Lower leg skin (tissue), 3 donors: ENCODE measurements around the gene MYRF.

Source experiments
- POLR2A ChIP-seq, 2 donors: fragments of 450-650 bp; IDR thresholded peaks; one replicate each; pipeline ENCODE4 v1.6.1; 2016 to 2017; ENCODE audit warnings: antibody characterized with exemption in 2 of 2, mild to moderate bottlenecking in 1 of 2, moderate library complexity in 1 of 2
- TF ChIP-seq, protein P1 (sequence below), 3 donors: fragments of 450-650 bp; IDR thresholded peaks; one replicate each; pipeline ENCODE4 v1.5.1; 2016; ENCODE audit warnings: antibody characterized with exemption in 3 of 3, mild to moderate bottlenecking in 3 of 3, moderate library complexity in 2 of 3

DNA sequence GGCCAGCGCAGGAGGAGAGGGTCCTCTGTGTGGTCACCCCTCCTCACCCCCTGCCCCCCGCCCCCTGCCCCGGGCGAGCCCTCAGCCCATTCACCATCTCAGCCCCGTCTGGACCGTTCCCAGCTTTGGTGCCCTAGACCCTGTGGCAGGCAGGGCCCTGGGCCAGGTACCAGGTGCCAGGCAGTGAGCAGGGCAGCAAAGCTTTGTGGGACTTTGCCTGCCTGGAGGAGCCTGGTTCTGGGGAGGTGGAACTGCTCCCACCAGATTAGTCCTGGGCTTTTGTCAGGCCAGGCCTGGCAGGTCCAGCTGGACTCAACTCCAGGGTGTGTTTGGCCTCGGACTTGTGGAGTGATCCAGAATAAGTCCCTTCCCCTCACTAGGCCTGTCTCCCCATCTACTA is 13.7 kb upstream of the MYRF start:
- no peak for TF ChIP-seq POLR2A (IDR thresholded peaks at IDR 0.05)
- TF ChIP-seq, protein P1, sequence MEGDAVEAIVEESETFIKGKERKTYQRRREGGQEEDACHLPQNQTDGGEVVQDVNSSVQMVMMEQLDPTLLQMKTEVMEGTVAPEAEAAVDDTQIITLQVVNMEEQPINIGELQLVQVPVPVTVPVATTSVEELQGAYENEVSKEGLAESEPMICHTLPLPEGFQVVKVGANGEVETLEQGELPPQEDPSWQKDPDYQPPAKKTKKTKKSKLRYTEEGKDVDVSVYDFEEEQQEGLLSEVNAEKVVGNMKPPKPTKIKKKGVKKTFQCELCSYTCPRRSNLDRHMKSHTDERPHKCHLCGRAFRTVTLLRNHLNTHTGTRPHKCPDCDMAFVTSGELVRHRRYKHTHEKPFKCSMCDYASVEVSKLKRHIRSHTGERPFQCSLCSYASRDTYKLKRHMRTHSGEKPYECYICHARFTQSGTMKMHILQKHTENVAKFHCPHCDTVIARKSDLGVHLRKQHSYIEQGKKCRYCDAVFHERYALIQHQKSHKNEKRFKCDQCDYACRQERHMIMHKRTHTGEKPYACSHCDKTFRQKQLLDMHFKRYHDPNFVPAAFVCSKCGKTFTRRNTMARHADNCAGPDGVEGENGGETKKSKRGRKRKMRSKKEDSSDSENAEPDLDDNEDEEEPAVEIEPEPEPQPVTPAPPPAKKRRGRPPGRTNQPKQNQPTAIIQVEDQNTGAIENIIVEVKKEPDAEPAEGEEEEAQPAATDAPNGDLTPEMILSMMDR (IDR thresholded peaks at IDR 0.05), result no peak
